GM13977 (cell line): ENCODE data around the gene SLC30A9.

ENCODE experiments used
- DNase-seq: peaks from one replicate; pipeline ENCODE4 v3.0.0; 2012; ENCODE audit warnings: low spot score
- CTCF ChIP-seq: IDR thresholded peaks from 2 replicates; pipeline ENCODE4 v1.5.1; 2012; ENCODE audit warnings: mild to moderate bottlenecking, control low read depth; ENCODE audit not compliant: insufficient read depth; ENCODE audit errors: extremely low read depth, missing control alignments
- in situ Hi-C: fragments of 300-500 bp; cut with MboI; formaldehyde crosslinking; loops from one replicate; pipeline ENCODE4 v1.12.0; 2022; ENCODE audit warnings: low sequenced_read_pairs, low pct_unique_long_range_greater_than_20kb, mixed read lengths, inconsistent platforms; ENCODE audit not compliant: unreplicated experiment

The SLC30A9 gene

GRCh38 chr4:41964401-41964800, 25.9 kb upstream of the SLC30A9 start:
- no peak for TF ChIP-seq CTCF
- in situ Hi-C loops = loop anchor here (25.0 kb wide), 2 partner anchors 298 to 548 kb away; no protein-coding TSS in a partner anchor
- DNase-seq = no peak

- TF ChIP-seq CTCF = no peak
- no peak for DNase-seq
- in situ Hi-C loops = loop anchor here (25.0 kb wide), 2 partner anchors 295 to 545 kb away; no protein-coding TSS in a partner anchor
Measured at GRCh38 chr4:41967392-41967791, 22.9 kb upstream of the SLC30A9 start.

GRCh38 chr4:41969671-41970070, 20.7 kb upstream of the SLC30A9 start:
- TF ChIP-seq CTCF = no peak
- in situ Hi-C loops = loop anchor here (25.0 kb wide), 2 partner anchors 293 to 543 kb away; no protein-coding TSS in a partner anchor
- no peak for DNase-seq

GRCh38 chr4:41975341-41975740, 15.0 kb upstream of the SLC30A9 start:
- in situ Hi-C loops = no loop called here
- TF ChIP-seq CTCF = no peak

GRCh38 chr4:41976775-41977516, 13.4 kb upstream of the SLC30A9 start:
- no peak for TF ChIP-seq CTCF
- DNase-seq = no peak
- in situ Hi-C loops = no loop called here

More at GRCh38 chr4:41975341-41975740, 15.0 kb upstream of the SLC30A9 start:
- no peak for DNase-seq

- DNase-seq = no peak
- TF ChIP-seq CTCF = no peak
- in situ Hi-C loops = no loop called here
Measured at GRCh38 chr4:41977709-41978108, 12.6 kb upstream of the SLC30A9 start.
